ENCODE results near the gene SLC22A13. TPM values are rescaled to one million over a fixed set of nuclear protein-coding genes. Genes with fewer than 3 reads are reported as not detected.

SLC22A13 gene
- polyA plus RNA-seq, 4 donors = 1.5 to 5.0 (median 3.4) TPM

- no peak for DNase-seq (ENCODE audit: low read depth in 4 of 4, low spot score in 2 of 4)
These were observed 59.6 kb downstream of the SLC22A13 start for GRCh38 chr3:38325256-38325655.

DNA sequence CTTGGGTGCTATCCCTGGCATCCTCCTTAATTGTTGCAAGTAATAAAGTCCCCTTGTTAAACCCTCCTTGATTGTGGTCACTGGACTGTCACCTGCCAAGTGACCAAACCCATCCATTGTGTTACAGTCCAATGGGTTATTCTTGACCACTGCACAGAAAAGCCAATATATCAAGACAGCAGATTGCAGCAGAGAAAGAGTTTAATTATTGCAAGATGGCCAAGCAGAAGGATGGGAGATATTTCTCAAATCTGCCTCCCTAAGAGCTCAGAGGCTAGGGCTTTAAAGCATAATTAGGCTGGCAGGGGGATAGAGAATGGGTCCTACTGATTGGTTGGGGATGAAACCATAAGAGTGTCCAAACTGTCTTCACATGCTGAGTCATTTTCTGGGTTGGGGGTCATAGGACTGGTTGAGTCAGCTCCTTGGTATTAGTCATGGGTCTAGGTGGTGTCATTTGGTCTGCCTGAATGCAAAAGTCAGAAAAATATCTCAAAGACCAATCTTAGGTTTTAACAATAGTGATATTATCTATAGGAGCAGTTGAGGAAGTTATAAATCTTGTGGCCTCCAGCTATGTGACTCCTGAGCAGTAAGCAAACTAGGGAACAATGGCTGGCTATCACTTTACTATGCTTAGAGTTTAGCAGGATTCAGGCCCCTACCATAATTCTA, 61.9 kb downstream of the SLC22A13 start:
- no peak for DNase-seq (ENCODE audit: low read depth in 4 of 4, low spot score in 2 of 4)

Other genes starting within 250 kb of the SLC22A13 start
- 10 to 100 TPM; 21.8 to 25.0 (median 22.4) TPM for gene PLCD1, start 236.2 kb upstream of the SLC22A13 start, polyA plus RNA-seq (ENCODE audit: insufficient read length in 4 of 4)
- gene DLEC1, start 226.6 kb upstream of the SLC22A13 start, polyA plus RNA-seq (ENCODE audit: insufficient read length in 4 of 4) = 1 to 10 TPM in 2 of 4 donors, under 1 TPM in 2; 0.45 to 1.4 (median 1.0) TPM
- gene ACAA1, start 128.7 kb upstream of the SLC22A13 start, polyA plus RNA-seq (ENCODE audit: insufficient read length in 4 of 4) = 100 to 1,000 TPM; 116 to 150 (median 144) TPM
- gene MYD88, start 127.2 kb upstream of the SLC22A13 start, polyA plus RNA-seq (ENCODE audit: insufficient read length in 4 of 4) = 10 to 100 TPM; 24.7 to 28.1 (median 25.1) TPM
- 10 to 100 TPM; 40.0 to 54.8 (median 47.1) TPM for gene OXSR1, start 100.3 kb upstream of the SLC22A13 start, polyA plus RNA-seq (ENCODE audit: insufficient read length in 4 of 4)
- under 1 TPM; 0.21 to 0.99 (median 0.64) TPM for gene SLC22A14, start 16.5 kb downstream of the SLC22A13 start, polyA plus RNA-seq (ENCODE audit: insufficient read length in 4 of 4)
- 10 to 100 TPM in 2 of 4 donors, 1 to 10 TPM in 2; 7.2 to 14.4 (median 11.3) TPM for gene XYLB, start 81.0 kb downstream of the SLC22A13 start, polyA plus RNA-seq (ENCODE audit: insufficient read length in 4 of 4)
- gene ACVR2B, start 188.1 kb downstream of the SLC22A13 start, polyA plus RNA-seq (ENCODE audit: insufficient read length in 4 of 4) = 10 to 100 TPM; 13.2 to 21.3 (median 16.0) TPM
- gene EXOG, start 230.5 kb downstream of the SLC22A13 start, polyA plus RNA-seq (ENCODE audit: insufficient read length in 4 of 4) = 10 to 100 TPM; 11.4 to 22.4 (median 15.8) TPM